Tibial nerve (tissue), 4 donors: ENCODE data around the gene DHRSX. TPM values are rescaled to one million over a fixed set of nuclear protein-coding genes. Genes with fewer than 3 reads are reported as not detected.

Source experiments
- DNase-seq, 2 donors: peaks; one replicate each; pipeline ENCODE4 v3.0.0-alpha.2; 2019; ENCODE audit warnings: low spot score in 2 of 2
- H3K27ac ChIP-seq, 4 donors: fragments of 200-600 bp; sonication (generic) in 3 of 4; one replicate each; pipeline ENCODE4 v1.5.1; 2017 to 2019; ENCODE audit warnings: mild to moderate bottlenecking in 1 of 4
- H3K27me3 ChIP-seq, 2 donors: fragments of 200-600 bp; sonication (generic) in 1 of 2; one replicate each; pipeline versions ENCODE4 v1.5.1 to v1.6.0; 2017 to 2019
- H3K36me3 ChIP-seq, 3 donors: fragments of 200-600 bp; sonication (generic); one replicate each; pipeline ENCODE4 v1.5.1; 2018 to 2019
- H3K4me1 ChIP-seq, 4 donors: fragments of 200-600 bp; sonication (generic) in 3 of 4; one replicate each; pipeline ENCODE4 v1.5.1; 2017 to 2019
- H3K4me3 ChIP-seq, 4 donors: fragments of 200-600 bp; sonication (generic) in 3 of 4; one replicate each; pipeline ENCODE4 v1.5.1; 2017 to 2019; ENCODE audit warnings: mild to moderate bottlenecking in 1 of 4, moderate library complexity in 1 of 4
- H3K9me3 ChIP-seq, 4 donors: fragments of 200-600 bp; sonication (generic) in 3 of 4; one replicate each; pipeline ENCODE4 v1.5.1; 2017 to 2019
- CTCF ChIP-seq, 5 experiments: fragments of 200-600 bp in 3 of 5; fragments of 450-650 bp in 2 of 5; sonication (generic) in 3 of 5; IDR thresholded peaks; one replicate each; pipeline ENCODE4 v1.5.1; 2016 to 2019; ENCODE audit warnings: antibody characterized with exemption in 5 of 5, mild to moderate bottlenecking in 3 of 5, moderate library complexity in 2 of 5
- EP300 ChIP-seq, 2 donors: sonication (generic); formaldehyde crosslinking; IDR thresholded peaks; one replicate each; pipeline ENCODE4 v1.6.1; 2017; ENCODE audit warnings: antibody characterized with exemption in 2 of 2, mild to moderate bottlenecking in 1 of 2
- POLR2A ChIP-seq, 2 donors: fragments of 450-650 bp; IDR thresholded peaks; one replicate each; pipeline ENCODE4 v1.6.1; 2017; ENCODE audit warnings: antibody characterized with exemption in 2 of 2, mild to moderate bottlenecking in 2 of 2, moderate library complexity in 2 of 2
- WGBS, 2 donors: methylation state at CpG; one replicate each; pipeline ENCODE4 v1.1.5; 2018; 5-methylcytosine and 5-hydroxymethylcytosine counted together
- total RNA-seq, 4 donors: library from RNA; depleted of rRNA; stranded (reverse); fragments of >200 nt; gene quantifications; one replicate each; pipeline ENCODE4 v1.1.0, GENCODE V29; 2016

DHRSX gene
- total RNA-seq, 4 donors from 2014 or later: 20.3 to 44.3 (median 31.7) TPM

- peak overlapping the region in 1 of 4 donors; percentile 88 for H3K27ac ChIP-seq
- H3K9me3 ChIP-seq: no peaks in the 10 kb centered on the region
- TF ChIP-seq POLR2A (IDR thresholded peaks at IDR 0.05) (no peak), CTCF (IDR thresholded peaks at IDR 0.05) (no peak), EP300 (IDR thresholded peaks at IDR 0.05) (no peak)
- H3K27me3 ChIP-seq: peaks cover 0 to 2% of the 10 kb centered on the region in 2 donors
- 85 to 100% methylated on average over 2 to 4 of the region's 5 CpGs for WGBS, 2 donors
- peaks cover 0 to 30% (median 25%) of the 10 kb centered on the region in 4 donors for H3K4me1 ChIP-seq
- no peak for DNase-seq
- no peak overlapping the region for H3K4me3 ChIP-seq
- no peaks in the 10 kb centered on the region for H3K36me3 ChIP-seq
Observed at GRCh38 chrX:2501559-2502102, 855 bp upstream of the DHRSX start.

DNA sequence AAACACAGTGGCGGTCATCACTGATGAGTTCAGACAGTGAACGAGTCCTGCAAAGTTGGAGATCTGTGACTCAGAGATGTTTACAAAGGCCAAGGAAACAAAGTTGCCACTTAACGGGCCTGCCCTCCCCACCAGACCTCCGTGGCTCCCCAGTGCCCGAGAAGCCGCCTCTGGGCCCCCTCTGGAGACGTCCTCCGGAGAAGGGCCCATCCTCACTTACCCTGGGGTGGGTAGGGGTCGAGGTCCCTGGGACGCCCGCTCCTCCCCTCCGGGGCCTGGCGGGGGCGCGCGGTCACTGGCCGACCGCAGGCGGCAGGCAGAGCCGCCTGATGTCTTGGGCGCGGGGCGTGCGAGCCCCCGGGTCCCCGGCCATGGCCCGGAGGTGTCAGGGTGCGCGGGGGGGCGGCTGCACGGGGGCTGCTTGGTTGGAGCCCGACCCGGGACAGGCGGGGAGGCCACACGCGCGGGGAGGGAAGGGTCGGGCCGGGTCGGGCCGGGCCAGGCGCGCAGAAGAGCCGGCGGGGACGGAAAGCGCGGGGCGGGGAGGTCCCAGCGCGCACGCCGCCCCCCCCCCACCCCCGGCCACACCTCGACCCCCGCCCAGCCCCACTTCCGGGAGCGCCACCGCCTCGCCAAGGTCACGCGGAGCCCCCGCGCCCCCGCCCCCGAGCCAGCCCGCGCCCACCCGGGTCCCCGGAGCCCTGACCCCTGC lies 529 bp downstream of the DHRSX start:
- TF ChIP-seq EP300 (IDR thresholded peaks at IDR 0.05) (peak in 1 of 2 donors; percentile 28), POLR2A (IDR thresholded peaks at IDR 0.05) (no peak), CTCF (IDR thresholded peaks at IDR 0.05) (peak in 2 of 5 experiments; percentile 8 to 11)
- Histone ChIP-seq H3K27ac (peak overlapping the region; percentile 88 to 98 (median 94)), H3K27me3 (peaks cover 0 to 2% of the 10 kb centered on the region in 2 donors), H3K36me3 (peaks cover 0 to 5% (median 0%) of the 10 kb centered on the region in 3 donors), H3K9me3 (no peaks in the 10 kb centered on the region), H3K4me1 (peaks cover 0 to 30% (median 25%) of the 10 kb centered on the region in 4 donors), H3K4me3 (peak overlapping the region; percentile 60 to 96 (median 68))
- 0 to 2% methylated on average over 11 to 37 of the region's 70 CpGs for WGBS, 2 donors
- no peak for DNase-seq

- H3K27ac ChIP-seq: peak overlapping the region; percentile 88 to 98 (median 94)
- H3K27me3 ChIP-seq: peaks cover 0 to 2% of the 10 kb centered on the region in 2 donors
- H3K4me1 ChIP-seq: peaks cover 0 to 30% (median 25%) of the 10 kb centered on the region in 4 donors
- no peak for DNase-seq
- no peak for TF ChIP-seq POLR2A (IDR thresholded peaks at IDR 0.05)
- no peak for TF ChIP-seq CTCF (IDR thresholded peaks at IDR 0.05)
- H3K4me3 ChIP-seq: peak overlapping the region; percentile 60 to 96 (median 68)
- H3K36me3 ChIP-seq: peaks cover 0 to 5% (median 0%) of the 10 kb centered on the region in 3 donors
- H3K9me3 ChIP-seq: no peaks in the 10 kb centered on the region
- 81 to 86% methylated on average over 8 of the region's 8 CpGs for WGBS, 2 donors
Observed at GRCh38 chrX:2499507-2499906, 1.3 kb downstream of the DHRSX start.

DNA sequence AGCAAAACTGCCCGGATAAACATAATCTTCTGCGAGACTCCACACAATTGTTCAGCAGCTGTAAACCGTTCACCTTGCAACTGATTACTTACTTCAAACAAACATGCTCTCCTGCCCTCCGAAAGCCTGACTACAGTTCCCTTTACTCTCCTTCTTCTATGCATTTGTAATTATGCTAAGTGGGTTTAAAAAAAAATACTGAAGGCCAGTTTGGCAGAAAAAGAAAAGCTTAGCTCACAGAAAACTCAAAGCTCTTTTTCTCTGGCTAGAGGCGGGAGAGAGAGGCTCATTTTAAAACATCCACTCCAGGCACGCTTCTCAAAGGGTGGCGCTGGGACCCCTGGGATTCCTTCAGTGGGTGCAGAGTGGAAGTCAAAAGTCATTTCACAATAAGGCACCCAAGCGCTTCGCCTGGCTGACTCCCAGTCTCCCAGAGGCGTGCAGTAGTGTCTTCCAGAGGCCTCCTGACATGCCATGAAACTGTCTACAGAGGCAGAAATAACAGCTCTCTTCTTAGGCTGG lies 1.9 kb downstream of the DHRSX start:
- peaks cover 0 to 2% of the 10 kb centered on the region in 2 donors for H3K27me3 ChIP-seq
- WGBS, 2 donors: 17 to 20% methylated on average over 10 of the region's 10 CpGs
- peak overlapping the region; percentile 88 to 98 (median 94) for H3K27ac ChIP-seq
- DNase-seq: peak in 1 of 2 donors; percentile 35
- peaks cover 0 to 5% (median 0%) of the 10 kb centered on the region in 3 donors for H3K36me3 ChIP-seq
- H3K9me3 ChIP-seq: no peaks in the 10 kb centered on the region
- peak overlapping the region in 3 of 4 donors; percentile 60 to 96 (median 68) for H3K4me3 ChIP-seq
- H3K4me1 ChIP-seq: peaks cover 0 to 30% (median 25%) of the 10 kb centered on the region in 4 donors
- TF ChIP-seq EP300 (IDR thresholded peaks at IDR 0.05) (no peak), POLR2A (IDR thresholded peaks at IDR 0.05) (peak in 1 of 2 donors; percentile 14)

- Histone ChIP-seq H3K36me3 (peaks cover 0 to 5% (median 0%) of the 10 kb centered on the region in 3 donors), H3K4me3 (peak overlapping the region in 2 of 4 donors; percentile 60 to 96), H3K9me3 (no peaks in the 10 kb centered on the region), H3K4me1 (peaks cover 0 to 30% (median 25%) of the 10 kb centered on the region in 4 donors), H3K27ac (peak overlapping the region; percentile 88 to 98 (median 94)), H3K27me3 (peaks cover 0 to 2% of the 10 kb centered on the region in 2 donors)
- WGBS, 2 donors: 24% methylated on average over 11 of the region's 11 CpGs
- DNase-seq: peak in 1 of 2 donors; percentile 20
- TF ChIP-seq EP300 (IDR thresholded peaks at IDR 0.05) (peak in 1 of 2 donors; percentile 13), CTCF (IDR thresholded peaks at IDR 0.05) (no peak)
Observed at GRCh38 chrX:2497961-2498780, 2.6 kb downstream of the DHRSX start.
